Activated T-helper 1 cell treated with Interleukin-2 at 50 U/mL for 16 hours (primary cell): Measurements from ENCODE around the gene GATA3.

Experiments
- DNase-seq: peaks from one replicate; pipeline ENCODE4 v3.0.0-alpha.2; 2020; ENCODE audit warnings: low read depth

The GATA3 gene

GRCh38 chr10:8102708-8103401 is 48.4 kb downstream of the GATA3 start:
- DNase-seq = no peak

DNA sequence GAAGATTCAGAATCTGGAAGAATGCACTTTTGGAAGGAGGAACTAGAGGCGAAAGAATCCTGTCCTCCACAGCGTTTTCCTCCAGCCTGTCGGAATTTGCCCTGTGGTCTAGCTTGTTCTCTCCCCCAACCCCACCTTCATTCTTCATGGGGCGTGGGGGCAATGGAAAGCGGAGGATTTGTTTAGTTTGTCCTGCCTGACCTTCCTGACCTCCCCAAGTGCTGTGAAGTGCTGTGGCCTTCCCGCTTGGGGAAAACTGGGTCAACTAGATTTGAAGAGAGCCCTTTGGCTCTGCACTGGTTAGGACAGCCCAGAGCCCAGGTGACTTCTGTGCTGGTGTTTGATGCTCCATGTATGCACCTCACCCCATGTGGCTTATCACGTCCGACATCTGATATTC is 49.1 kb downstream of the GATA3 start:
- DNase-seq = no peak

- DNase-seq = no peak
Measured at GRCh38 chr10:8104005-8104404, 49.5 kb downstream of the GATA3 start.

DNA sequence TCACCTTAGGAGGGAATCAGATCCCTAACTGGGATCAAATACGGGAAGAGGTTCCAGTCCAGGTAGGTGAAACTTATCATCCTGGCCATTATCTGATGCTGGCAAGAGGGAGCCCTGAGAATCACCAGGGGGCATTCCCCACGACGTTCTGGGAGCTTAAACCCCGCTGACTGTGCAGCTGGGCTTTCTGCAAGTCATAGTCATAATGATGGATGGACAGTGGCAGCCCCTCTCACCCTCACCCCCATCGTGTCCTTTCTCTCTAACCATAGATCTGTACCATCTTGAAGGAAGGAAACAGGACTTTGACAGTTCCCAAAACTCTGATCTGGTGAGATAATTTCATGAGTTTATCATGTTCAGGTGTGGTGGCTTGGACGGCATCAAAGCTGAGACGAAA is 50.2 kb downstream of the GATA3 start:
- DNase-seq = no peak

GRCh38 chr10:8105932-8106331 is 51.4 kb downstream of the GATA3 start:
- DNase-seq = no peak

DNA sequence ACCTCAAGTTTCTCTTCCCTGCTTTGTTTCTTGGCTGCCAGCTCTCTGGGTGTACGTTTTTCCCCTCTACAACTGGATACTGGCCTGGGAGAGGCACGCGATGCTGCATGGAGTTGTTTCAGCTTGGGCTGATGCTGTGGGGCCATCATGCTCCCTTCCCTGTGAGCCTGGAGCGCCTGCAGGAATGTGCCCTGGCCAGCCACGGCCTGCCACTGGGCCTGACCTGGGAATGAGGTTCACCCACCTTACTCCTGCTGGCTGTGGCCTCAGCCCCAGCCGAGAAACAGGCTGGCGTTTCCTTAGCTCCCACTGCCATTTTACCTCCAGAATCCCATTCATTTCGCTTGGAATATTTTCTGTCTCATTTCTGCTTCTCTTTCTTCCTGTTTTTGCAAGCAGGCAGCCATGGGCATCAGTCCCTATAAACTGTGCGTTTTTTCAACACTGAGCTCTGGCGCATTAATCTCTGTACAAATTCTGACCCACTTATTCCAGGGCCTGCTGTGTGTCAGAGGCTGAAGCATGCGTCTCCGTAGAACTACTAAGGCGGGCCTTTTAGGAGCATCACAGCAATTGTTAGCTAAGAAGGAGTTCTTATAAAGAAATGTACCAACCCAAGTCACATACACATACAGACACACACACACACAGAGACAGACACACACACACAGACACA is 57.9 kb downstream of the GATA3 start:
- DNase-seq = no peak

DNA sequence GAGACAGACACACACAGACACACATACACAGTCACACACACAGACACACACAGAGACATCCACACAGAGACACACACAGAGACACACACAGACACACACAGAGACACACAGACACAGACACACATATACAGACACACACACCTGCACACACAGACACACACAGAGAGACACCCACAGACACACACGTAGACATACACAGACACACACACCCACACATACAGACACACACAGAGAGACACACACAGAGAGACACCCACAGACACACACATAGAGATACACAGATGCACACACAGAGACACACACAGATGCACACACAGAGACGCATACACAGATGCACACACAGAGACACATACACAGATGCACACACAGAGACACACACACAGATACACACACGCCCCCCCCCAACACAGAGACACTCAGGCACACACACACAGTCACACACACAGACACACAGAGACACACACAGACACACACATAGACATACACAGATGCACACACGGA is 58.5 kb downstream of the GATA3 start:
- DNase-seq = no peak

GRCh38 chr10:8113616-8114015 is 59.1 kb downstream of the GATA3 start:
- no peak for DNase-seq

DNA sequence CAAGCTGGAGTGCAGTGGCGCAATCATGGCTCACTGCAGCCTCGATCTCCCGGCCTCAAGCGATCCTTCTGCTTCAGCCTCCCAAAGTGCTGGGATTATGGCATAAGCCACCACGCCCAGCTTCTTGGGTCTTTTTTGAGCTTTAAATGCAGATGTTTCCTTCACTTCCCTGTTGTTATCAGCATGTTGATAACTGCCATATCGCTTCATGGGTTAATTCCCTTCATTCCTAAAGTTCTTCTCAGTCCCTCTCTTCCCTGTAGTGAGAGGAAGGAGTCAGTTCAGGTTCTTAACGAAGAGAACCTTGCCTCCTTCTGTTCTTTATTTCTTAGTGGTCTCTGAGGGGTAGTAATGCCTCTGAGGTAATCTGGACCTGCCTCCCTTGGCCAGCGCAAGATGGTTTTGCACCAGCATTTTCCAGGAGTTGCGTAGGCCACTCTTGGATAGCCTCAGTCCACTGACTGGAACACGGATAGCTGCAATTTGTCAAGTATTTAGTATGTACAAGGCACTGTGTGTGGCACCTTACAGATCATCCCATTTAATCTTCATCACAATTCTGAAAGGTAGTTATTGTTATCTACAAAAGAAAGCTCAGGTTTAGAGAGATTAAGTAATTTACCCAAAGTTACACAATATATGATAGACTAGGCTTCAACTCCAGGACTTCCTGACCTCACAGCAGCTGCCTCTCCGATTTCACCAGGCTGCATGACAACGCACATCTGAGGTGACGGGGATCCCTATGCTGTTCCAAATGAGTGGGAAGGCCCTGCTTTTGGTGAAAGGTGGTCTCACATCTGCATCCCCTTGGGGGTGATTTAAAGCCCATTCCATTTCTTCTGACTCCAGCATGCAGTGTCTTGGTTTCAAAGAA is 60.5 kb downstream of the GATA3 start:
- DNase-seq = no peak

DNA sequence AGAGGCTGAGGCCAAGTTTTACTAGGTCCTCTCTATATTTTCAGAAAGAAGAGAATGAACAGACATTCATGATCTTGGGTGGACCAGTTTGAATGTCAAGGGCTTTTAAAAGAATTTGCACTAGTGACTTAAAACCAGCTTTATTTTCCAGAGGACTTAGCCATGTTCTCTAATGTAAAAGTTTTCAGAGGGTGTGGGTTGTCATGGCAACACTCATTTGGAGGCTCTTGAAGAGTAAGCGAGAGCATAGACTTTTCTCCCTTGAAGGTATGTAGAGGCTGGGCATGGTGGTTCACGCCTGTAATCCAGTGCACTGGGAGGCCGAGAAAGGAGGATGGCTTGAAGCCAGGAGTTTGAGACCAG is 61.1 kb downstream of the GATA3 start:
- no peak for DNase-seq

DNA sequence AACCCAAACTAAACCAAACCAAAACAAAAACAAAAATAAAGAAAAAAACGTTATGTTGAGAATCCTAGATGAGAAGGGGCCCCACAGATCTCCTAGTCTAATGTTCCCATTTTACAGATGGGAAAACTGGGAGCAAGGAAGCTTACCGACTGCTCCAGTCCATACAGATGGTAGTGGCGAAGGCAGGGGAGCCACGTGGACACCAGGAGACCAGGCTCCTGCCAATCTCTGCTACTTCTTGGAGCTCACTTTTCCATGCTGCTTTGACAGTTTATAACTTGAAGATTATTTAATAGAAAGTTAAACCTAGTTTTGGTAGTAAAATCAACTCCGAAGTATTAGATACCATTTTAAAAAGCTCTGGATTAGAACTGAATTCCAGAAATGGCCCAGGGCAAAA is 62.0 kb downstream of the GATA3 start:
- no peak for DNase-seq

DNA sequence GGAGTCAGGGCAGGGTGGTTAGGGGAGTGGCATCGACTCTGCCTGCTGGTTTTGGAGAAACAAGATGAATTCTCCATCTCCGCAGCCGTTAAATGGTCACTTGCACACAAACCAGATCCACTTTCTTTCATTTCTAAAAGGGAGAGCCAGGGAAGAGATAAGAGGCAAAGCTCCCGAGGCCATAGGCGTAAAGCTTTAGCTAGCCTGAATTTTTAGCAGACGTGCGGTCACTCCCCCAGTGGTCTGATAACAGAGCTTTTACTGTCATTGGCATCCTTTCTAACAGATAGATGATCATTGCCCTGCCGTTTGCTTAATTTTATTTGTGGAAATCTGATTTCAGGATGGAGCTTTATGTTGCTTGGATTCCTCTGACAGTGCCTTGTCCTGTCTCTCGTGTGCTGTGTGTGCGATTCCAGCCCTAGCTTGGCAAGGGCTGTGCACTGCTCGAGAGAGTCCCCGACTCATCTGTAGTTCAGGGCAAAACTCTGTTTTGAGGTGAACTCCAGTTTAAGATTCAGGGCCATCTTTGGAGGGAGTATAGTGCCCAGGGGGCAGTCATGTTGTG is 62.5 kb downstream of the GATA3 start:
- no peak for DNase-seq

- no peak for DNase-seq
Measured at GRCh38 chr10:8121201-8121890, 66.9 kb downstream of the GATA3 start.

GRCh38 chr10:8122611-8123369 is 68.3 kb downstream of the GATA3 start:
- DNase-seq = no peak

GRCh38 chr10:8124436-8124835 is 69.9 kb downstream of the GATA3 start:
- no peak for DNase-seq
